ENCODE measurements around the gene KRTAP5-2. TPM values are rescaled to one million over a fixed set of nuclear protein-coding genes. Genes with fewer than 3 reads are reported as not detected.
A peak's percentile ranks its signal among the peaks of the same experiment; 100 is the strongest.

The KRTAP5-2 gene
- total and polyA plus RNA-seq, 7 donors, result not detected

DNA sequence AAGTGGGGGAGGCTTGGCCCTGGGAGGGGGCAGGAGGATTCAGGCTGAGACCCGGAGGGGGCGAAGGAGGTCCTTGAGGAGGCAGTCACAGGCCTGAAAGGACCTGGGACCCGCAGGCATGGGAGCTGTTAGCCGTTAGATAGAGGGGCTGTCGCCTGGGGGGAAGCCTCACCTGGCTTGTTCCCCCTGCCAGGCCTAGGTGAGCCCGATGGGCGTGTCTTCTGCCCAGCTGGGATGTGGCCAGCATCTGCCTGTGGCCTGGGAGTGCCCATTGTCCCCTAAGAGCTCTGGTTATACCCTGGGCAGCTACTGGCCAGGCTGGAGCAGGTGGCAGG is 24.2 kb downstream of the KRTAP5-2 start:
- ATAC-seq, result peak; percentile 20 to 53 (median 48)
- H3K27ac ChIP-seq, result peak overlapping the region; percentile 91
- DNase-seq, result no peak
- H3K27me3 ChIP-seq (ENCODE audit: insufficient read depth in 3 of 3, low read length in 2 of 3), result no peaks in the 10 kb centered on the region
- H3K36me3 ChIP-seq (ENCODE audit: insufficient read depth in 1 of 2, low read depth in 1 of 2), result no peaks in the 10 kb centered on the region
- H3K9me3 ChIP-seq, result peaks cover 9% of the 10 kb centered on the region
- 21 to 33% (median 29%) methylated on average over 6 to 7 of the region's 7 CpGs for WGBS, 3 donors
- peaks cover 5% of the 10 kb centered on the region for H3K4me1 ChIP-seq
- TF ChIP-seq CTCF (IDR thresholded peaks at IDR 0.05), result no peak
- peak overlapping the region; percentile 72 for H3K4me3 ChIP-seq
- intact Hi-C loops (cut with DNase I), result loop anchor here (1.0 to 10.0 kb wide), 6 partner anchors 27 to 369 kb away; no protein-coding TSS in a partner anchor

DNA sequence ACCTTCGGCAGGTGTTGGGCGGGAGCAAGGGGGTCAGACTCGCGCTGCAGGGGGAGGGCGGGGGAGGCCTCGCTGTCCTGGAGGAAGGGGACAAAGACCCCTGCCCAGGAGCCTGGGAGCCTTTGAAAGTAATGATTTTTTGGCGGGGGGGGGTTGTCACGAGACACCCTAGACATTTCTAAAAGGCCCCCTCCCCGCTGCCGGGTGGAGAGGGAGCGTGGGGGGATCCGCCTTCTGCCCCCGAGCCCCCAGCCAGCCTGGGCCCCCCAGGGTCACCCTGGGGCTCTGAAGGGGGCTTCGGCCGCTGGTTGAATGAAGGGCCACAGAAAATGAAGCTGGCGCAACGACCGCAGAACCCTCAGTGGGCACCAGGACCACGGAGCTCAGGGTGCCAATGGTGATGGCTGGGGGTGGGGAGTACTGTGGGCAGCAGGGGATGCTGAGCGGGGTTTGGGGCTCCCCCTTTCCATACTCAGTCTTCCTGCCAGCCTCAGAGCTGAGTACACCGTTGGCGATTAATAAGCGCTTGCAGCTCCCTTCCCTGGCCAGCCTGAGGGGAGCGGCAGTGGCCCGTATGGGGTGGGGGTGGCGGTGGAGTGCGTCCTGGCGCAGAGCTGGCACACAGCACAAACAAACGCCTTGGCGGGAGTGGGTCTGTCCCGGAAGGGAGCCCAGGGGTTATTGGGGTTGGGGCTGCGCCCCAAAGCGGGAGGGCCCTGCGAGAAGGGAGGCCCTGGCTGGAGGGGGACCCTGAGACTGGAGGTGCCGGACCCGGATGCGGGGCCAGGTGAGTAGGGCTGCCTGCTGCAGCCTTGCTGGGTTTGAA is 24.8 kb downstream of the KRTAP5-2 start:
- Histone ChIP-seq H3K4me3 (peak overlapping the region; percentile 72), H3K27ac (peak overlapping the region; percentile 91), H3K4me1 (peaks cover 5% of the 10 kb centered on the region), H3K36me3 (ENCODE audit: insufficient read depth in 1 of 2, low read depth in 1 of 2) (no peaks in the 10 kb centered on the region), H3K9me3 (peaks cover 5% of the 10 kb centered on the region), H3K27me3 (ENCODE audit: insufficient read depth in 3 of 3, low read length in 2 of 3) (no peaks in the 10 kb centered on the region)
- no peak for TF ChIP-seq CTCF (IDR thresholded peaks at IDR 0.05)
- DNase-seq, result no peak
- intact Hi-C loops (cut with DNase I), result loop anchor here in 1 of 2 donors (5.0 to 10.0 kb wide), 4 partner anchors 41 to 368 kb away; no protein-coding TSS in a partner anchor
- ATAC-seq, result peak in 2 of 4 donors; percentile 19 to 34
- WGBS, 3 donors, result 18 to 29% (median 26%) methylated on average over 33 to 36 of the region's 37 CpGs

DNA sequence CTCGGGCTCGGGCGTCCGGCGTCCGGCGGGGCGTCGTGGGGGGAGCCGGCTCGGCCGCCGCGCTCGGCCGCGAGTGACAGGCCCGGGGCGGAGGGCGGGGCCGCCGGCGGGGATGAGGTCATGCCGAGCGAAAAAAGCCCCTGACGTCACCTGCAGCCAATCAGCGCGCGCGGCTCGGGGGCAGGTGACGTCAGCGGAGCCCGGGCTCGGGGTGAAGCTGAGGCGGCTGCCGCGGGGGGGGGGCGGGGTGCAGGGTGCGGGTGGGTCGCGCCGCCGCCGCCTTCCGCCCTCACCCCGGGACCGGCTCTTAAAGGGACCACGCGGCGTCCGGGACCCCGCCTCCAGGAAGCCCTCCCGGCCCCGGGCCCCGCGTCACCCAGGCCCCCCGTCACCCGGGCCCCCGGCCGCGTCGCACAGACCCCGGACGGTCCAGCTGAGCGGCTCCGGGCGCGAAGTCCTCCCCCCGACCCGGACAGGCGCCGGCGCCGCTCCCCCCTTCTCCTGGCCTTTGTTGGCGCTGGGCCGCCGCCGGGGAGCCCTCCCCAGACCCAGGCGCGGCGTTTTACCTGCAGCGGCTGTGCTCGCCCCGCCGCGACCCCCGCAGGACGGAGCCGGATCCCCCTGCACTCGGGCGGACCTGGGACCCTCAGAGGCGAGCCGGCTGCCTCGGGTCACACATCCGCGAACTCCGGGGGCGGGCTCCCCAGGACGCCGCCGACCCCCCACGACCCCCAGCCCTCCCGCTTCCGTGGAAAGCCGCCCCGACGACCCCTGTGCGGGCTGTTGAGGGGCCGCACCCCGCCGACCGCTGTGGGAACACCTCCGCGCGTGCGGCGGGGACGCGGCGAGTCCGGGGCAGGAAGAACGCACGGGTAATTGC is 25.7 kb downstream of the KRTAP5-2 start, which contains the start of gene DUSP8:
DUSP8 (minus strand) TSS at position 75 of the 880 bp plus-strand sequence. CDS start 6,445 bp downstream, outside the sequence.
- Histone ChIP-seq H3K4me3 (peak within 1 kb of the TSS; percentile 73), H3K9me3 (no peaks in the 10 kb centered on the region), H3K4me1 (peaks cover 11% of the 10 kb centered on the region), H3K27ac (peak within 1 kb of the TSS; percentile 91), H3K27me3 (ENCODE audit: insufficient read depth in 3 of 3, low read length in 2 of 3) (no peaks in the 10 kb centered on the region), H3K36me3 (ENCODE audit: insufficient read depth in 1 of 2, low read depth in 1 of 2) (no peaks in the 10 kb centered on the region)
- intact Hi-C loops (cut with DNase I), result loop anchor here in 1 of 2 donors (5.0 to 10.0 kb wide), 4 partner anchors 40 to 368 kb away; no protein-coding TSS in a partner anchor
- DNase-seq (peak; percentile 93 to 96), ATAC-seq (peak; percentile 78 to 85 (median 84))
- WGBS, 3 donors, result 1 to 2% (median 2%) methylated on average over 47 to 124 of the region's 124 CpGs
- TF ChIP-seq CTCF (IDR thresholded peaks at IDR 0.05), result no peak

GRCh38 chr11:1571760-1572196 is 26.3 kb downstream of the KRTAP5-2 start:
- H3K9me3 ChIP-seq, result no peaks in the 10 kb centered on the region
- ATAC-seq, result no peak
- H3K36me3 ChIP-seq (ENCODE audit: insufficient read depth in 1 of 2, low read depth in 1 of 2), result no peaks in the 10 kb centered on the region
- no peak for DNase-seq
- H3K27me3 ChIP-seq (ENCODE audit: insufficient read depth in 3 of 3, low read length in 2 of 3), result no peaks in the 10 kb centered on the region
- peak overlapping the region; percentile 73 for H3K4me3 ChIP-seq
- TF ChIP-seq CTCF (IDR thresholded peaks at IDR 0.05), result no peak
- intact Hi-C loops (cut with DNase I), result loop anchor here in 1 of 2 donors (1.0 to 10.0 kb wide), 5 partner anchors 24 to 367 kb away; no protein-coding TSS in a partner anchor
- H3K27ac ChIP-seq, result peak overlapping the region; percentile 82
- 0 to 1% (median 1%) methylated on average over 16 to 91 of the region's 91 CpGs for WGBS, 3 donors
- H3K4me1 ChIP-seq, result peaks cover 18% of the 10 kb centered on the region

All from psoas muscle (tissue), 8 donors.